HFF-Myc (cell line): ENCODE data around the gene KIF26A.

Source experiments
- DNase-seq: peaks from one replicate; pipeline ENCODE4 v3.0.0-alpha.2; 2011; ENCODE audit warnings: low read depth; ENCODE audit errors: extremely low read depth
- H3K4me3 ChIP-seq: replicated peaks from 2 replicates; pipeline ENCODE4 v1.5.1; 2011; ENCODE audit warnings: low read depth, mild to moderate bottlenecking, control low read depth, low read length
- CTCF ChIP-seq: IDR thresholded peaks from 2 replicates; pipeline ENCODE4 v1.5.1; 2012; ENCODE audit warnings: mild to moderate bottlenecking, low read depth, low read length, control low read depth; ENCODE audit errors: missing control alignments

Gene KIF26A

GRCh38 chr14:104162495-104162894 is 24.1 kb downstream of the KIF26A start:
- DNase-seq, result no peak
- TF ChIP-seq CTCF, result no peak
- H3K4me3 ChIP-seq, result no peak overlapping the region

GRCh38 chr14:104163541-104163940 is 25.2 kb downstream of the KIF26A start:
- H3K4me3 ChIP-seq, result no peak overlapping the region
- TF ChIP-seq CTCF, result no peak
- DNase-seq, result no peak

GRCh38 chr14:104164041-104164440 is 25.7 kb downstream of the KIF26A start:
- no peak overlapping the region for H3K4me3 ChIP-seq
- no peak for TF ChIP-seq CTCF

GRCh38 chr14:104164512-104164911 is 26.1 kb downstream of the KIF26A start:
- no peak for DNase-seq
- H3K4me3 ChIP-seq, result no peak overlapping the region
- TF ChIP-seq CTCF, result no peak

More at GRCh38 chr14:104164041-104164440, 25.7 kb downstream of the KIF26A start:
- no peak for DNase-seq

- no peak overlapping the region for H3K4me3 ChIP-seq
- TF ChIP-seq CTCF, result no peak
- DNase-seq, result no peak
Observed at GRCh38 chr14:104166698-104167097, 28.3 kb downstream of the KIF26A start.

GRCh38 chr14:104168603-104169002 is 30.2 kb downstream of the KIF26A start:
- no peak overlapping the region for H3K4me3 ChIP-seq
- DNase-seq, result no peak
- TF ChIP-seq CTCF, result no peak

GRCh38 chr14:104169005-104169698 is 30.8 kb downstream of the KIF26A start:
- TF ChIP-seq CTCF, result no peak
- no peak overlapping the region for H3K4me3 ChIP-seq
- no peak for DNase-seq
